ENCODE measurements around the gene COL4A6.

COL4A6 gene

DNA sequence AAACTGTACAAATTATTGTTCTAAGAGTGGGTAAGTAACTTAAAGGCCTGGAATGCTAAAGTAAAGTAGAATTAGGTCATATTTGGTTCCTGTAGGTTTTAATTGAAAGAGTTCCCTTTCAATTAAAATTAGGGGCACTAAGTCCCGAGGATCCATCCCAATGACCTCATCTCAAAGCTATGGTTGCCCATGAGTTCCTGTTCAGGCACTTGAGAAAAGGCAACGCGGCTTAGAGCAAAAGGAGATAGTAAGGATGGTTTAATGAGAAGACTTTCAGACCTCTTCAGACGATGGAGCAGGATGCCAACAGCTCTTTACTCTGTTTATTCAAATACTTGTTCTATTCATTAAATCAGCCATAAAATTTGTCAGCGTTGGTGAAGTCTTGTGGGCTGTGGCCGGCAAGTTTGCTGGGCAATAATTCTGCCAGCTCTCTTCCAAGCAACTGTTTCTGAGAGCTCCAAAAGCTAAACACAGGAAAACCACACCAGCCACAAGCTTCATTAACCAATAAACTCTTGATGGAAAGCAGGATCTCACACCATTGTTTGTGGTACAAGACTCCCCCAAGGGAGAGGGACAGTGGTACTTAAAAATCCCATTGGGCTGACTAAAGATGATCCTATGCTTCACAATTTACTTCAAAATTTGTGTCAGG, 167.4 kb downstream of the COL4A6 start:
- DNase-seq (ENCODE audit: low spot score), result no peak

DNA sequence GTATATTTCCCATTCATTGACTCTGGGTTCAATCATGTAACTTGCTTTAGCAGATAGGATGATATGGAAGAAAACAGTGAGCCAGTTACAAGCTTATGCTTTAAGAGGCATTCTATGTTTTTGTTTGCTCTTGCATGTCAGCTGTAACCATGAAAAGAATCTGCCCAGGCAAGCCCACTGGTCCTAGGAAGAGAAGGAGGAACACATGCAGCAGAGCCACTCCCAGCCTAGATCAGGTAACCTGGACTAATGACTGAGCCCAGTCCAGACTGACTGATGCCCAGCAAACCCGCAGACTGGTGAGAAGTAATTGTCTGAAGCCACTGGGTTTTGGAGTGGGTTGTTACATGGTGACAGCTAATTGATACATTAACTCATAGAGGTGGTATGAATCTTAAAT, 167.9 kb downstream of the COL4A6 start:
- no peak for DNase-seq (ENCODE audit: low spot score)

DNA sequence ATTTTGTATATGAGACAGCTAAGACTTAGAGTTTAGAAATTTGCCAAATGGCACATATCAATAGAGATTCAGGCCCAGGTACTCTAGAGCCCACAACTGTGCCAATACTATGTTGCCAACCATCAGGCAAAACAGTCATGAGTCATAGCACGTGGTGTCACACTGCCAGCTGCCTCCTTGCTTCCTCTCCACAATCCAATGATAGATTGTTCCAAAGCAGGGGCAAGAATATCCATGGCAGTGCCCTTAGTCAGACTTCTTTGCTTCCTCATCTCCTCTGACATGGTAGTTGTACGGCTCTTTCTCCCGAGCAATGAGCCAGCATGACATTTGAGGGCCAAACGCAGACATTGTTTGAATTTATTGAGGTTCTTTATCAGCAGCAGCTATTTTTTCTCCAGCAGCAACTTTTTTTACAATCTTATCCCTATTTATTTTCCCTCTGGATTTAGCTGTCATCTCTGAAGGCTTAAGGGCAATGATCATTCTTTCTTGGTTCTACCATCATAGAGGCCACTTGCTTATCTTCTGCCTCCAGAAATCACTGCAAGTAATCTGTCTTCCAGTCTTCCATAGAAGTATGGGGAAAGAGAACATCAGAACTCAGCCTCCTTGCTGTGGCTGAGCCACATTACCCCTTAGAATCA, 169.7 kb downstream of the COL4A6 start:
- DNase-seq (ENCODE audit: low spot score), result no peak

DNA sequence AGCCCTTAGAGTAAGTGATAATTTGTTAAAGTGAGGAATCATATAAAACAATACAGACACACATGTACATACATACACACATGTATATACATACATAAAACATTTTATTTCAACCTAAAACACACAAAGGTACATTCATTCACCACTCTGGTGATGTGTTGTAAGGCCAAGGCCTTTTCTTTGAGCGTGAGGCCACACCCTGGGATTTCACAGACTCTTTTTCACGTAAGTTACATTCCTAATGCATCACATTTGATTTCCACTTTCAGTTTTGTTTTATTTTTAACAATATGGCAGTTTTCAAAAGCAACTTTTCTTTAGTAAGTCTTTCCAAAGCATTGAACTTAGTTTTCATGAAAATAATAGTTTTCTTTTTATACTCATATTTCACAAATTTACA, 170.7 kb downstream of the COL4A6 start:
- DNase-seq (ENCODE audit: low spot score), result no peak

DNA sequence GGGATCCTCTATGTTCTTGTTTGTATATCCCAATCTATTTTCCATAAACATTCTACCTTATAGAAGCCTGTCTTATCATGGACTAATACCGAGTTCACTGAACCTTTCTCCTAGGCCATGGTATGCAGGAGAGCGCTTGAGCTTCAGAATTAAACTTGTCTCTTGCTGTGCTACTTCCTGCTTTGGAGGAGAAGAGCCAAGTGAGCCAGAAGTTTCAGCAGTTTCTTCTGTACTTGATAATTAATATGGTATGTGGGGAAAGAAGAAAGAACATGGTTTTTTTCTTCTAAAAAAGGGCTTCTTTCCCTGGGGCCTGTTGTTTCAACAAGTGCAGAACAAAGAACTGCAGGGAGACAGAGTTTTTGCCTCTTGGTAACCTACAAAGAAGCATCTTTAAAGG, 173.8 kb downstream of the COL4A6 start:
- no peak for DNase-seq (ENCODE audit: low spot score)

DNA sequence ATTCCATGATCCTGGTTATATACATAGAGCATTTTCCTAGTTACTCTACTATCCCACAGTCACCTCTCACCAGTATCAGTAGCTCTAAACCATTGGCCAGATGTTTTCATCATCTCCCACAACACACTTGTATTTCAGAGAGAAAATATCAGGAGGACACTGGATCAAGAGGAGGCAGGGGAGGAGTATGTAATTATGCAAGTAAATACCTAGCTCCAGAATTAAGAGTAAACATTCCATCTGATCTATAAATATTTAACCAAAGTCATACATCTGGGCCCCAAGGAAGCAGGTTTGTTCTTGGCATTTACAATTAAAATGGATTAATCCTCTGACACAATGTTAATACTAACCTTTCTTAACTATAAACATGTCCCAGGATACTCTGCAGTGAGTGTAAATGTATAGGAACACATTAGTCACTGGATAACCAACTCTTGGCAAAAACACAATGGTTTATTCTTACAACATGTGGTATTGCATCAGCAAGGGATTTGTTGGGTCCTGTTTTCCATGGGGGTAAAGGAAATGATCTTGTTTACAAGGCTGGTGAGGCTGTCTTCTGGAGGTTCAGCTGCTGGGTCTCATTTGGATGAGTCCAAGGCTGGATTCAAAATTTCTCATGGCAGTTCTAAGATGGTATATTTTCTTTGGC, 176.5 kb downstream of the COL4A6 start:
- no peak for DNase-seq (ENCODE audit: low spot score)

DNA sequence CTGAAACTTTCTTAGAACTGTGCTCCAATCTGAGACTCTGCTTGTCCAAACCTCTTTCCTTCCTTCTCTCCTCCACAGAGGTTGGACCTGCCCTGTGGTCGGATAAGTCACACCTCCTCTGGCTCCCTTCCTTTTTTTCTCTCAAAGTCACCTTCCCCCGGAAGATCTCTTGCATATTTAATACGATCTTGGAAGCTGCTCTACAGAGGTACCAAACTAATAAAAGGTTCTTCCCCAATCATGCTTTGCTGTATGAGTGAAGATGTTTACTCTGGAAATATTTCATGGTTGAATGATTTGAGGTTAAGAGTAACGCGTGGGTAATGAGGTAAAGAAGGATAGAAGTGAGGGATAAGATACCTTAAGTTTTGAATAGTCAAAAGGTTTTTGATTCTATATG, 180.7 kb downstream of the COL4A6 start:
- DNase-seq (ENCODE audit: low spot score), result no peak

DNA sequence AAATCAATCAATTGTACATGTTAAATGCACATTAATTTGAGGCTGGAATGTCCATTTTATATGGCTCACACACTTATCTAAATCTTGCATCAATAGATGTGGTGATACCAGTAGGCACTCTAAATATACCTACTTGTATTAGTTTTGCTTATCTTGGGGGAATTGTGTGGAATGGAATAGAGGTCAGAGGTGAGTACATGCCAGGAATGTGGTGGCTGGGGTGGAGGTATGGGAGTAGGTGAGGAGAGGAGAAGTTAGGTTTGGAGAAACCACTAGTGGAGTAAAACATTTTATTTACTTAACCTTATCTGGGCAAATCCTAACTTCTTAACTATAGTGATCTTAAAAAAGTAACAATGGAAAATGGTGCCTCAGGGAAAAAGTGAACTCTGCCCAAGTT, 183.6 kb downstream of the COL4A6 start:
- no peak for DNase-seq (ENCODE audit: low spot score)

DNA sequence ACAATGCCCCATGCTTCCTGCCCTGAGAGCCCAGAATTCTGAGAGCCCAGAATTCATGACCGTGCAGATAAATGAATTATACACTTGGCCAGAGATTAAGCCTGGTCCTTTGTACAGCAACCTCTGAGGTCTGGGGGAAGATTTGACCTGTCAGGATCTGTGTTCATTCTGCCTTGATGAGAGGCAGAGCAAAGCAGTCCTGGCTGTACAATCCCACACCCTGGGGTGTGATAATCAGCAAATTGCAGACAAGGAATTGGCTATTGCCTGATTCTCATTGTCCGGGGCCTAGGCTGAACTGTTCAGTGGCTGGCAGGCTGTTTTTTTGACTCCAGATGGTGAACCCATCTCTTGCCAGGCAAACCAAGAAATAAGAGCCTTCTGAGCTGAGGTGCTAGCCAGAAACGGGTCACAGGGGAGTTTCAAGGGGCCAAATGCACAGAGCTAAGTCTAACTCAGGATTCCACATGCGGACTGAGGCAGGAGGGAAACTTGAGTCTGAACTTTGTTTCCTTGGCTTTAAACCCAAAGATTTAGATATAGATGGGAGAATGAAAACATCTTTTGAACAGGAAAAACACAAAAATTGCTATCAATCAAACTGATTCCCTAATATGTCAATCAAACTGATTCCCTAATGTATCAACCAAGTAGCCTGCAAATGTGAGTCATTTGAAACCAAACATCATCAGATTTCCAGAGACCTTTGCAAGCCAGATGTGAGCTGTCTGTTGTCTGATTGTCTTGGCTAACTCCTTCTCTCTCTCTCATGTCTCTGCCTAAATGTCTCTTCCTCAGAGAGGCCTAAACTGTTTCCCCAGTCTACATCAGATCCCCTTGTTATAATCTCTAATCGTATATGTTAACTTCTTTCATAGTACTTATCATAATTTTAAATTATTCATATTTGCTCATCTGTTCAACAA, 187.3 kb downstream of the COL4A6 start:
- DNase-seq (ENCODE audit: low spot score), result no peak

DNA sequence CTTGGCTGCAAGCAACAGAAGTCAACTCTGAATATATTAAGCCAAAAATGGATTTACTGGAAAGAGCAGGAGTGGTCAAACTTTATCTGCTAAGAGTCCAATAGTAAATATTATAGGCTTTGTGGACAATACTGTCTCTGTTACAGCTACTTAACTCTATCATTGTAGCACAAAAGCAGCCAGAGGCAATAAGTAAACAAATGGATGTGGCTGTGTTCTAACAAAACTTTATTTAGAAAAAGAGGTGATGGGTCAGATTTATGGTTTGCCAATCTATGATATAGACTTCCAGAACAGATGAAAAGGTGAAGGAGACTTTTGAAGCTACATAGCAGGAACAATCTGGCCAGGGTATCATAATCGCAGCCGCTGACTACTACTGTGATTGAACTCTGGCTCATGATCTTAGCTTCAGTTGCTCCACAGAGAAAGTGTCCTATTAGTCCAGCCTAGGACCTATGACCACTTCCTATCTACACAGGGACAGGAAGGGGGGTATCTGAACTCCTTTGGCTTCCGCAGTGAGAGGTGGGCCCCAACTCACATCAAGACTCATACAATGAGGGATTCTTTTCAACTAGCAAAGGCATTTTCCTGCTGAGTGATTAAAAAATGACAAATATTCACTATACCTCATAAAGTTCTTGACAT, 191.8 kb downstream of the COL4A6 start:
- no peak for DNase-seq (ENCODE audit: low spot score)

DNA sequence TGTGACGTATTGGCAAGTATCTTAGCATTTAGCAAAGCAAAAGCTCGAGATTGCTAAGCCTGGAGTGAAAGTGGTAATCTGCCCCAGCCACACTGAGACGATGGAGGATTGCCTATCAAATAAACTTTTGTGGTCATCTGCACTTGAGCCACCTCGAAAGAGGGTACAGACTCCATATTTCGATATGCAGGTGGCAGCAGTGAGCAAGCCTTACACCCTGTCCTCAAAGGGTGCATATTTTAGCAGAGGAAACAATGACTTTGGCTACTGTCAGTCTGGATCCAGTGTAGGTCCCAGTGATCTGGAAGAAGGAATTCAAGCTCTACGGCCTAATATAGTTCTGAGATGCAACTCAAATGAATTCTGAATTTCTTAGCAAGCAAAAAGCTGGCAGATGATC, 192.8 kb downstream of the COL4A6 start:
- DNase-seq (ENCODE audit: low spot score), result no peak

DNA sequence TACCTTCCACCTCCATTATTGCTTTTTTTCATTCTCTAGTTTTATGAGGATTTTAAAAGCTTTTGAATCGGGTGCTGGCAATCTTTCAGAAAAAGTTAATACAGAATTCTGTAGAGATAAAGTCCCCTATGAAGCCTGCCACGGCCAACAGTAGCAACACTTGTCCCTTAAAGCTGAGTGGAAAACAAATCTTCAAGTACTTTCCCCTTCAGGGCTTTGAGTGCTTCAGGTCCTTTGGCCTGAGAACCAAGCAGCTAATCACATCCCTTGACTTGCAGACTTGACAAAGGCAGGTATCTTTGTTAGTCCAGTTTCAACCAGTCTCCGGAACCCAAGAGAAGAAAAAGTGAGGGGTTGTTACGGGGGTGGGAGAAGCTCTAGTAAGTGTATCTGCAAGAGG, 202.2 kb downstream of the COL4A6 start:
- no peak for DNase-seq (ENCODE audit: low spot score)

DNA sequence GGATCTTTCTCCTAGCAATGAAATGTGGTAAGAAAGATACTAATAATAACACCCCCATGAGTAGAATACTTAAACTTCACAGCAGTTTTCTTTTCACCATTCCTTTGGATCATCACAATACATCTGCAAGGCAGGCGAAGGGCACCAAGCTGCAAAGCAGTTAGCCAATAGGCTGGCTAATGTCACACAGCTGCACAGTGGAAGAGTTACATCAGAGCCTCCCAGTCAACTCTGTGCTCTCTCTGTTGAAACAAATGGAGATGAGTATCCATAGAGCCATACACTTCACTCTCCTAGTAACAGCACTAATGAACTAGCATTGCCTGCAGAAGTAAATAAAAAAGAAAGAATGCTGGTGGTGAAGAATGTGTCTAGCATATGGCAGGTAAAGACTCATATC, 207.6 kb downstream of the COL4A6 start:
- DNase-seq (ENCODE audit: low spot score), result no peak

DNA sequence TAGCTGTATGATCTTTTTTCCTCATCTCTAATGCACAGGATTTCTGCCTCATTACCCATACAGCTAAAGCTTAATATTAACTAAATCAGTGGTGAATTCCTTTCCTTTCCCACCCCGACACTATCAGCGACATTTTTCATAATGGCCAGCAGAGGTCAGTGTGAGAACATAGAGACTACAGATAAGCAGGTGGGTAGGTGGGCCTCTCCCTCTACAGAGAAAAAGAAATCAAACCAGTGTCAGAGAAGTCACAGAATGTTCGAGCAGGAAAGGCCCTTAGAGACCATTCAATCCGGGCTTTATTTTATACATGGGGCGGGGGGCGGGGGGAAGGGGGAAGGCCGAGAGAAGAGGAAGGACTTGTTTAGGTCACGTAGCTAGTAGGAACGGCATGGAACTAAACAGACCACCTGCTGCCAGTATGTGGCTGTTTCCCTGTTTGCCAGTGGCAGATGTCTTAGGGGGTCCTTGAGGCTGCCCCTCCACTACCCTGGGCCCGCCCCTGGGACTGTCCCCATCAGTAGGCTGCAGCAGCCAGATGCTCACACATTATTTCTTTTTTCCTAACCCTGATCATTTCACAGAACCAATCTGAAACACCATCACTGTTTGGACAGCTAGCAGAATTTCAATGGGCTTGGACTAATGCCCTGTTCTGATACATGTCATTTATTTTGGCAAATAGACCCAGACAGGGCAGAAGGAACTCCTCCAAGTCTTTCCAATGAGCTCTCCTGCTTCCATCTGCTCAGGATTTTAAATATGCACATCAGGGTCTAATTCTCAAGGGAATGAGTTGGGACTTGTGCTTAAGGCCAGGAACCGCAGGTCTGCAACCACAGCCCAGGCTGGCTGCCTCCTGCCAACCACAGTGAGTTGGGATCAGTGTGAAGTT, 213.2 kb downstream of the COL4A6 start:
- peak; percentile 3 for DNase-seq (ENCODE audit: low spot score)

DNA sequence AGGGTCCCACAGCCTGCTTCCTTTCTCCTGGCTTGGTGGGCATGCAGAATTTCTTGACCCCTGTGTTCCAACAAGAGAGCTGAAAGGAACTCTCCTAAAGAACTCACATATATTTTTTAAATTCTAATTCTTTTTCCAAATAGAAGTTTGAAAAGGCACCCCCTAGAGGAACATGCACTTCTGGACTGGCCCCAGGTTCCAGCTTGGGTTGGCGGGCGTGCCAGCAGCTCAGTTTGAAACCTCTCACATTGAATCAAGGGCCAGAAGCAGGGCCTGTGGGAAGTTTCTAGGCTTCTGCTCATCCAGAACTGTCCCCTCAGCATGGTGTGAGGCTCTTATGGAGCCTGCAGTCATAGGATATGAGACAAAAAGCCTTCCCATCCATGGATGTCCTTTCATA, 214.0 kb downstream of the COL4A6 start:
- DNase-seq (ENCODE audit: low spot score), result no peak

DNA sequence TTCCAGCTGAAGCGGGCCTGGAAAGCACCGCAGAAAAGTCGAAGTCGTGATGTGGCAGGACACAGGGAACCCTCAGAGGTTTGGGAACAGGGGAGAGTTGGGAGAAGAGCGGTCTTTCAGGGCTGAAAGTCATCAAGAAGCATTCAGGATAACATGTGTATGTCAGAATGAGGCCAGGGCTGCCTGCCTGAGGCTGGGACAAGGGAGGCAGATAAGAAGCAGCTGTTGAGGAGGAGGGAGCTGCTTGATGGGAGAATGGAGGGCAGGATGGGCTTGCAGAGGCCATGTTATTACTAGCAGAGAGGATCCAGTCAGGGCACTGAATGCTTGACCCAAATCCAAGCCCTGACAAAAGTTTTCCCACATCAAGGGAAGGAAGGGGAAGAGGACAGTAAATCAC, 214.6 kb downstream of the COL4A6 start:
- DNase-seq (ENCODE audit: low spot score), result no peak

DNA sequence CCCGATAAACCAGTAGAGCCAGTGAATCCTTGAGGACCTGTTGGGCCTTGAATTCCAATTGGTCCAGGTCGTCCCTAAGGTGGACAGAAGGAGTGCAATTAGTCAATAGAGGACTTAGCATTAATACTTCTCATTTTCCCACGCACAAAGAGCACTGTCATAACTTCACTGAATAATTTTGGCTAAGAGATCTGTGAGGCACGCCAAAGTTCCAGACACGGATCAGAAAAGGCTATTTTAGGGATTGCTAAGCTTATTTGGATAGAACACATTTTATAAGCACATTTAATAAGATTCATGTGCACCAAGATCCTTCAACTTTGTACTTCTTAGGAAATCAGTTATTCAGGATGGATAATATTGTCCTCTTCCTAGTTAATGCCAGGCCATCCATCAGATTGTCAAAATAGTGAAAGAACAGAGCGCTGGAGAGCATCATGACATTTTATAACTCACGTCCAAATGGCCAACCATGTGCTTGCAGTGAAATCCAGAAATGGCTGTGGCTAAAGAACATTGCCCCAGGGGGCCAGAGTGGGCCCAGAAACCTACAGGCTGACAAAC, 216.8 kb downstream of the COL4A6 start:
- no peak for DNase-seq (ENCODE audit: low spot score)

DNA sequence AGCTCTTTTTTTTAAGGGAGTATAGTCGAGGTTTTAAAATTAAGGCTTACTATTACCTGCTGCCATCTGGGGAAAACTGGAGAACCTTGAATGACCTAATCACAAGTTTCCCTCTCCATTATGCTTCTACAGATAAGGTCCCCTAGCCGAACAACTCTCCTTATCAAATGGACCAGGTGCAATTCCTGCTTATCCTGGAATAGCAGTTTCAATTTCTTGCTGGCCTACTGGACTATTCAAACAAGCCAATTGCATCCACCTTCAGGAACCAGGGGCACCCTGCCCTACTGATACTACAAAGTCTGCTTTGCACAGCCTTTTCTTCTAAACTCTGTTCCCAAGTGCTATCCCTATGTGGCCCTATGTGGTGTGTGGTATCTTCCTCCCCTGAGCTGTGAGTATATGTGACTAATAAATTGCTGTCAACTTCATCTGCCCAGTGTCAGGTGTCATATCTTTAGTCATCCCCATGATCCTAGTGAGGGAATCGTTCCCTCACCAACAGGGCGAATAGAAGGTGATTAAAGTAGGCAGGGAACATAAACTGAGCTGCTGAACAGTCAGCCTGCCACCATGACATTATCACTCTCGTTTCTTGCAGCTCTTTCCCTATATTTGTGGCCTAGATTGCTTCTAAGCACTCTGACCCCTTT, 218.1 kb downstream of the COL4A6 start:
- no peak for DNase-seq (ENCODE audit: low spot score)

DNA sequence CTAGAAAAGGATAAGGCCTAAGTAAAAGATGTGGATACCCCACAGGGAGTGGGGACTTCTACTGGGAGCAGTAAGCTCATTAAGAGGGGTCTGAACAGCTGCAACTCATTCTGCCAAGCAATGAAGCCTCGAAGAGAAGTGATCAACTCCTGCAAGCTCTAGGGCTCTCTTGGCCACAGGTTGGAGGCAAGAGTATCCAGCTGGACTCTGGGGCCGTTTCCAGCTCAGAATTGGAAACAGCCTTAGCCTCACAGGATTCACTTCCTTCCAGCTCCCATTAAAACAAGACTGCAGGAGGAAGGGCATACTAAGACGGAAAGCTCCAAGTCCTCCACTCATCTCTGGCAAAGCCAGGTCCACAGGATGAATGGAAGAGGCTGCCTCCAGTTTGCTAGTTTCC, 220.3 kb downstream of the COL4A6 start:
- no peak for DNase-seq (ENCODE audit: low spot score)

DNA sequence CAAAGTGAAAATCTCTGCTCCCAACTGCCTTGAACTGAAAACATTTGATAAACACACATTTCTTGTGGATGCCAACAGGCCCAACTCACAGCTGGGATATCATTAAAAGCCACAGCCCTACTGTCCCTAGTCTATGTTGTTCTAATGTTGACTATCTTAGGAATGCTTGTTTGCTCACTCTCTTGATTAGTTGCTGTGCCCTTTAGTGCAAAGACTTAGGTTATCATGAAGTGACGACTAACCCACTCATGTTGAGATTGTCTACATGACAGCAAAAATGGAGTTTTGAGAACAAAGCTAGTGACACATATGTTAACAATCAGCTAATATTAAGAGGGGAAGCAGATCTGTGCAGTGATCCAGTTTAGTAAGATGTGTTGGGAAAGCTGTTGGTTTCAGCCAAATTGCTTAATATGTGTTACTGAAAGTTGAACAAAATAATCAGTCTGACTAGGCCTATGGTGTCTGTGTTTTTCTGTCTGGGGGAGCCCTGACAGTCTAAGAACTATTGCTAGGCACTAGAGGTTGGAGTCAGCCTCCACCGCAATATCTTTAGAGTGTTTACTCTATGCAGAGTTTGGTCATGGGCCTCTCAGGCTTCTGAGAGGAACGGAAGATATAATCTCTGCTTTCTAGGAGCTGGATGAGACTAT, 221.2 kb downstream of the COL4A6 start:
- no peak for DNase-seq (ENCODE audit: low spot score)
